GM19238 (cell line): Measurements from ENCODE around the gene SHANK3.

Source experiments
- DNase-seq: peaks from one replicate; pipeline ENCODE4 v3.0.0; 2011; ENCODE audit warnings: low spot score; ENCODE audit not compliant: insufficient read length

Gene SHANK3

DNA sequence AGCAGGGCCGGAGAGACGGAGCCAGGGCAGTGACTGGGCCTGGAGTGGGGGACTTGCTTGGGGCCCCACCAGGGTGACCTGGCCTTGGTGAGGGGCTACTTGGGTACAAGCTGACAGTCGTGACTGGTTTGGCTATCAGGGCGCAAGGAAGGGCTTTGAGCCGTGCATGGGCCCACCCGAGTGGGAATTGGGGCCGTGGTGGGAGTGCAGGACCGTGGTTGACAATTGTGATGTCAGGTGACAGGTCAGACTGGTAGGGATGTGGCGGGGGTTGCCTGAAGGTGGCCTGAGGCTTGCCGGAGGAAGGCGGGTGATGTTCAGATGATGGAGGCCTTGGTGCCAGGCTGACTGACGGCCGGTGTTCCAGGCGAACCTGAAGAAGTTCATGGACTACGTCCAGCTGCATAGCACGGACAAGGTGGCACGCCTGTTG, 5.6 kb downstream of the SHANK3 start:
- DNase-seq: peak; percentile 1

DNA sequence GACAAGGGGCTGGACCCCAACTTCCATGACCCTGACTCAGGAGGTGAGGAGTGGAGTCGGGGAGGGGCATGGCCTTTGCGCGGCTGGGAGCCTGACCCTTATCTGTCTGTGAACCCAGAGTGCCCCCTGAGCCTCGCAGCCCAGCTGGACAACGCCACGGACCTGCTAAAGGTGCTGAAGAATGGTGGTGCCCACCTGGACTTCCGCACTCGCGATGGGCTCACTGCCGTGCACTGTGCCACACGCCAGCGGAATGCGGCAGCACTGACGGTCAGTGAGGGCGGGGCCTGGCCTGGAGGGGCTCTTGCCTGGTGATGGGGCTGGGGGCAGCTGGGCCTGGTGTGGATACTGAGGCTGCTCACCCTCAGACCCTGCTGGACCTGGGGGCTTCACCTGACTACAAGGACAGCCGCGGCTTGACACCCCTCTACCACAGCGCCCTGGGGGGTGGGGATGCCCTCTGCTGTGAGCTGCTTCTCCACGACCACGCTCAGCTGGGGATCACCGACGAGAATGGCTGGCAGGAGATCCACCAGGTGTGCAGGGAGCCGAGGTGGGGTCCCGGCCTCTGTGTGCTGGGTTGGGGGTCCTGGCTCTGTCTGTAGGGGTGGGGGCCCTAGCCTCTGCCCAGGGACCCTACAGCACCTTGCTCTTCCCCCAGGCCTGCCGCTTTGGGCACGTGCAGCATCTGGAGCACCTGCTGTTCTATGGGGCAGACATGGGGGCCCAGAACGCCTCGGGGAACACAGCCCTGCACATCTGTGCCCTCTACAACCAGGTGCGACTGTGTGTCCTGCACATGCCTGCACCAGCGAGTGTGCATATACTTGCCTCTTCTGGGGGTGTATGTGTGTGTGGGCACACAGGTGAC, 6.3 kb downstream of the SHANK3 start:
- DNase-seq: peak; percentile 0

DNA sequence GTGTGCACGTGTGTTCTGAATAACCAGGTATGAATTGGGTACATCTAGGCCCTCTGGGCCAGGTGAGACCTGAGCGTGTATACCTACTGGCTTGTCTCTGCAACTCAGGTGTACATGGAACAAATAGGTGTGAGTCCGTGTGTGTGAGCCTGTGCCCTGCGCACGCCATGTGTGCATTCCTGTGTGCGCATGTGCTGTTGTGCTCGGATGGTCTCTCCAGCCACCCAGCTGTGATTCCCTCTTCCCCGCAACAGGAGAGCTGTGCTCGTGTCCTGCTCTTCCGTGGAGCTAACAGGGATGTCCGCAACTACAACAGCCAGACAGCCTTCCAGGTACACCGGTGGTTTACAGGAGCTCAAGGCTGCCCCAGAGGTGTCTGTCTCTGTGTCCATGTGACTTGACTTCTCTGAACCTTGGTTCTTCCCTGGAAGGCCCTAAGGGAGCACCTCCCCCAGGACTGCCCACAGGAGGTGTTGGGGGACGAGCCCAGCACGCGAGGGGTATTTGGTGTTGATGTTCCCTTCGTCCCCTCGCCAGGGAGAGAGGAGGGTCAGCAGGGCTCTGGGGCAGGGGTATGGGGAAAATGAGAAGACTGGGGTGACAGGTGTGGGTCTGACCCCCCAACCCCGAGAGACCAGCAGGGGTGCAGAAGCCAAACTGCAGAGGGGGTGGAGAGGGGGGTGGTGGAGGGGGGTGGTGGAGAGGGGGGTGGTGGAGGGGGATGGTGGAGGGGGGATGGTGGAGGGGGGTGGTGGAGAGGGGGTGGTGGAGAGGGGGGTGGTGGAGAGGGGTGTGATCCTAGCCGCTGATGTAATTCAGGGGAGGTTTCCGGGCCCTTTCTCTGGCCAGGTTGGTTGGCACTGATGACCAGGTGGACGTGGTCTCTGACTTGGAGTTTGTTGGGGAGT, 10.7 kb downstream of the SHANK3 start:
- DNase-seq: no peak

DNA sequence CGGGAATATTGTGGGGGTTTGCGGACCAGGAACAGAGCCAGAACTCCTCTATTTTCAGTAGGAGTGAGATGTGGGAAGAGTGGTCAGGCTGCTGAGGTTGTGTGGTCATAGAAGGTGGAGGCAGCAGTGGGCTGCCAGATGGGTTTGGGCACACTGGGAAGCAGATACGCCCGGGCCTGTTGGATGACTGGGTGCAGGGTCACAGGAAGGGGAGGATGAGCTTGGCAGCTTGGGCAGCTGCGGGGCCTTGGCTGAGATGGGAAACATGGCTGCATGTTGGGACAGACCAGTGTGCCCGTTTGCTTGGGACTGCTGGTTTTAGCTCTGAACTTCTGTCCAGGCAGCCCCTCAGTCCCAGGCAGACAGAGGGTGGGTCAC, 11.4 kb downstream of the SHANK3 start:
- DNase-seq: no peak

GRCh38 chr22:50684501-50684900, 11.9 kb downstream of the SHANK3 start:
- no peak for DNase-seq

- no peak for DNase-seq
Observed at GRCh38 chr22:50684986-50685385, 12.4 kb downstream of the SHANK3 start.

- DNase-seq: no peak
Observed at GRCh38 chr22:50686794-50687193, 14.2 kb downstream of the SHANK3 start.

GRCh38 chr22:50687829-50688228, 15.2 kb downstream of the SHANK3 start:
- no peak for DNase-seq

DNA sequence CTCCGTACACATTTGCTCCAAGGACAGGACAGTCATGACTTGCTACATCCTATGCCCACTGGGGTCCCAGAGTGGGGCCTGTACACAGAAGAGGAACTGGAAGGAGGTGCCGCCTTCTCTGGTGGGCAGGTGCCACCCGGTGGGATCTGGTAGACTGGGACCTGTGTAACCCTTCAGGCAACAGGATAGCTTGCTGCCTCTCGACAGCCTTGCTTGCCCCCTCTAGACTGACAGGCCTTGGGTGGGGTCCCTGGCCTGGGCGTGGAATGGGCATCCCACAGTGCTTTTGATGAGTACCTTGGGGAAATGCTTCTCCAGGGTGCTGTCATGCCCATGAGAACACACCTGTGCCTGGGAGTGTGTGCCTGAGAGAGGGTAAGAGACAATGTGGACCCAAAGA, 15.8 kb downstream of the SHANK3 start:
- DNase-seq: no peak

DNA sequence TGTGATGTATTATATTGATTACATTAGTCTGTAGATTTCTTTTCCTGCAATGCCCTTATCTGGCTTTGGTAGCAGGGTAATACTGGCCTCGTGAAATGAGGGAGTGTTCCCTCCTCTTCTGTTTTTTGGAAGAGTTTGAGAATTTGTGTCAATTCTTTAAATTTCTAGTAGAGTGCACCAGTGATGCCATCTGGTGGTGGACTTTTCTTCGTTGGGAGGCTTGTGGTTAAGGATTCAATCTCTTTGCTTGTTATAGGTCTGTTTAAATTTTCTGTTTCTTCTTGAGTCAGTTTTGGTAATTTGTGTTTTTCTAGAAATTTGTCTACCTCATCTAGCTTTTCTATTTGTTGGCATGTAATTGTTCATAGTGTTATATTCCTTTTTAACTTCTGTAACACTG, 18.9 kb downstream of the SHANK3 start:
- no peak for DNase-seq

DNA sequence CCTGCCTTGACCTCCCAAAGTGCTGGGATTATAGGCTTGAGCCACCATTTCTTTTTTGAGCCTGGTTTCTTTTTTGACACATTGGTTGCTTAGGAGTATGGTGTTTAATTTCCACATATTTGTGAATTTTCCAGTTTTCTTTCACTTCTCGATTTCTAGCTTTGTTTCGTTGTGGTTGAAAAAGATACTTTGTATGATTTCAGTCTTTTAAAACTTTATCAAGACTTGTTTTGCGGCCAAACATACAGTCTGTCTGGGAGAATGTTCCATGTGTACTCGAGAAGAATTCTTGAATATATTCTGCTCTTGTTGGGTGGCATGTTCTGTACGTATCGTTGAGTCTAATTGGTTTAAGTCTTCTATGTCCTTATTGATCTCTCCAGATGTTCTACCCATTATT, 20.8 kb downstream of the SHANK3 start:
- no peak for DNase-seq

- no peak for DNase-seq
Observed at GRCh38 chr22:50694099-50694605, 21.5 kb downstream of the SHANK3 start.

DNA sequence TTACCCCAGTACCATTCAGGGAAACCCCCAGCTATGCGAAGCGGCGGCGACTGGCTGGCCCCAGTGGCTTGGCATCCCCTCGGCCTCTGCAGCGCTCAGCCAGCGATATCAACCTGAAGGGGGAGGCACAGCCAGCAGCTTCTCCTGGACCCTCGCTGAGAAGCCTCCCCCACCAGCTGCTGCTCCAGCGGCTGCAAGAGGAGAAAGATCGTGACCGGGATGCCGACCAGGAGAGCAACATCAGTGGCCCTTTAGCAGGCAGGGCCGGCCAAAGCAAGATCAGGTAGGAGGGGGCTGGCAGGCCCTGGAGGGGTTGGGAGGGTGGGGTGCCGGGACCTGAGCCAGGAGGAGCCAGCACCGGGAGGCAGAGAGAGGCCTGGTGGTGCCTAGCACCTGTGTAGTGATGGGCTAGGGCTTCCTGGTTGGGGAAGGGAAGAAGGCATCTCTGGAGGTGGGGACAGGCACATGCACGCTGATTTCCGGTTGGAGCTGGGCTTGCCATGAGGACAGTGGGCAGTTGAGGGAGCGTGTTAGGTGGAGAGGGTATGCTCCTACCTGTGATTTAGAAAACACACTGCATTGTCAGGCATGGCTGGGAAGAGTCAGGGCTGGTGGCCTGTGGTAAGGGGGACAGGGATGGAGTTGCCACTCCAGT, 22.3 kb downstream of the SHANK3 start:
- DNase-seq: no peak

- DNase-seq: no peak
Observed at GRCh38 chr22:50695421-50696250, 23.0 kb downstream of the SHANK3 start.

DNA sequence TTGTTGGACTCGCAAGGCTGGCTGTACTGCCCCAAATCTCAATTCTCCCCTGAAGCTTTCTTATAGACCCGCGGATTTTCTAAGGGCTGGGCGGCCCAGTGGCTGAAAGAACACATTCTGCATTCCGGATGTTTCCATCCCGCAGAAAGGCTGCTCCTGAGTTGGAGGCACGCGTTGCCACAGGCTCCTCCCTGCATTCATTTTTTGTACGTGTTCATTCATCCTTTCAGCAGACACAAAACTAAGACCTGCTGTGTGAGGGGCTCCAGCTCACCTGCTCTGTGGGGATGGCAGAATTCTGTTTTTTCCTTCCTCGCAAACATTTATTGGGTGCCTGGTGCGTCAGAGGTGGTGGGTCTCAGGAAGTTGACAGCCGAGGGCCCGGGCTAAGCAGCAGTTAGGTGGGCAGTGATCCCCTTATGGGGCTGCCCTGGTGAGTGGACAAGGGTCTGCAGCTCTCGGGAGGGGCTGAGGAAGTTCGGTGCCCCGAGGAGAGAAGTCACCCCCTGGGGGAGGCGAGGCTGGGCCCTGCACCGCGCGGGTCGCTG, 23.7 kb downstream of the SHANK3 start:
- DNase-seq: no peak

- no peak for DNase-seq
Observed at GRCh38 chr22:50696799-50697561, 24.4 kb downstream of the SHANK3 start.

DNA sequence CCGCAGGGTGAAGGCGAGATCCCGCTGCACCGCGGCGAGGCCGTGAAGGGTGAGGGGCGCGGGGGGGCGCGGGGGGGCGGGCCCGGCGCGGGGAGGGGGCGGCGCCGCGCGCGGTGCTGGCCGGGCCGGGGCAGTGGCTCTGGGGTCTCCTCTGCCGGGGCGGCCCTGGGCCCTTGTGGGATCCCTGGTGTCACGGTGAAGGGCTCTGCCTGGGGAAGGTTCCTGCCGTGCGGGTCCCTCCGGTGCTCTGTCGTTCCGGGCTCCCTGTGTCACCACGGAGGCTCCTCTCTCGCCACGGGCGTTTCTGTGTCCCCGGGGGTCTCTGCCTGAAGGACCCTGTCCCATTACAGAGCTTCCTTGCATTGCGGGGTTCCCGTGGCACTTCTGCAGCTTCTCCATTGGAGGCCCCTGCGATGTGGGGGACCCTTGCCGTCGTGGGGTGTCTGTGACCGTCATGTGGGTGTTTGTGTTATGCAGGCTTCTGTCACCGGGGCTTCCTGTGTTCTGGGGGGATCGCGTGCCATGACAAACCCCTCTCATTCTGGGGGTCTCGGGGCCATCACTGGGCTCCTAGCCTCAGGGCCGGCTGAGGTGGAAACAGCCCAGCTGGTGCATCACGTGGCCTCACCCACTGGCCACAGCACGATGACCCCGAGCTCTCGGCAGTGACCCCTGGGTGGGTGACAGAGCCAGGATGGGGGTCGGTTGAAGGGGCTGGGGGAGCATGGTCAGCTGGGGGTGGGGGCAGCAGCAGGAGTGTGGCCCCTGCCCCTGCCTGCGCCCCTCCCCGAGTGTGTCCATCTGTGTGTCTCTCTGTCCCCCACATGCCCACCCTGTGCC, 25.3 kb downstream of the SHANK3 start:
- no peak for DNase-seq

DNA sequence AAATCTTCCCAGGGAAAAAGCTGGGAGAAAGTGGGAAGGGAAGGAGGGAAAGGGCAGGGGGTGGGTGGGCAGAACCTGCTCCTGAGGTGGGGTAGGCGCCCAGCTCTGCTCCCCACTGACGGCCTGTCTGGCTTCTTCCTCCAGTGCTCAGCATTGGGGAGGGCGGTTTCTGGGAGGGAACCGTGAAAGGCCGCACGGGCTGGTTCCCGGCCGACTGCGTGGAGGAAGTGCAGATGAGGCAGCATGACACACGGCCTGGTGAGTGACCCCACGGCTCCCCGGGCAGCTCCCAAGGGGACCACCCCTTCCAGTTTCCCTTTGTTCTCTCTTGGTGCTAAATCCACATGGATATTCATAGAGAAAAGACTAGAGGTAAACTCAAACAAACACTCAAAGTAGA, 25.9 kb downstream of the SHANK3 start:
- DNase-seq: no peak
